NCI-H1105 (cell line): ENCODE results near the gene ABCD1.
A peak's percentile ranks its signal among the peaks of the same experiment; 100 is the strongest.

Experiments used
- DNase-seq: peaks from one replicate; lab custom pipeline; 2025; lab: John Stamatoyannopoulos, UW

The ABCD1 gene

DNA sequence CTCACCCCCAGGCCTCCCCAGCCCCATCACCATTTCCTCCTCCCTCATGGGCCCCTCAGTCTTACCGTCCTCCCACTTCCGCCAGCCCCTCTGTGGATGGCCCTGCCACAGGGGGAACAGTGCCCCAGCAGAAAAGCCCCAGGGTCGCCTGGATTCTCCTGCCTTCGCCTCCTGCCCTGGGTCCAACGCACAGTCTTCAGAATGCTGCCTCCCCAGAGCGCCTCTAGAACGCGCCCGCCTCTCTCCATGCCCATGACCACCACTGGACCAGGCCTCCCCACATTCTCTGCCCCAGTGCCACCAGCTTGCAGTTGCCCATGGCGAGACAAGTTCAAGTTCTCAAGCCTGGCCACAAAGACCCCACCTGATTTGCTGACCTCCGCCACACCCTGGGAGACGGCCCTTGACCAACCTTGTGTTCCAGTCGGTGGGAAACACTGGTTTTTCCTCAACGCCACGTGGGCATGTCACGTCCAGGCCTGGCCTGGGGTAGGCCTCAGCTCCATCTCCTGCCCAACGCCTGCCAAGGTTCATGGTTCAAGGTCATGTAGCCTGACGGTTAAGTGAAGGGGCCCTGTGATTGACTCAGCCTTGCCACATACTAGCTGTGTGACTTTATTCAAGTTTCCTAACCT, 38.8 kb downstream of the ABCD1 start:
- no peak for DNase-seq

DNA sequence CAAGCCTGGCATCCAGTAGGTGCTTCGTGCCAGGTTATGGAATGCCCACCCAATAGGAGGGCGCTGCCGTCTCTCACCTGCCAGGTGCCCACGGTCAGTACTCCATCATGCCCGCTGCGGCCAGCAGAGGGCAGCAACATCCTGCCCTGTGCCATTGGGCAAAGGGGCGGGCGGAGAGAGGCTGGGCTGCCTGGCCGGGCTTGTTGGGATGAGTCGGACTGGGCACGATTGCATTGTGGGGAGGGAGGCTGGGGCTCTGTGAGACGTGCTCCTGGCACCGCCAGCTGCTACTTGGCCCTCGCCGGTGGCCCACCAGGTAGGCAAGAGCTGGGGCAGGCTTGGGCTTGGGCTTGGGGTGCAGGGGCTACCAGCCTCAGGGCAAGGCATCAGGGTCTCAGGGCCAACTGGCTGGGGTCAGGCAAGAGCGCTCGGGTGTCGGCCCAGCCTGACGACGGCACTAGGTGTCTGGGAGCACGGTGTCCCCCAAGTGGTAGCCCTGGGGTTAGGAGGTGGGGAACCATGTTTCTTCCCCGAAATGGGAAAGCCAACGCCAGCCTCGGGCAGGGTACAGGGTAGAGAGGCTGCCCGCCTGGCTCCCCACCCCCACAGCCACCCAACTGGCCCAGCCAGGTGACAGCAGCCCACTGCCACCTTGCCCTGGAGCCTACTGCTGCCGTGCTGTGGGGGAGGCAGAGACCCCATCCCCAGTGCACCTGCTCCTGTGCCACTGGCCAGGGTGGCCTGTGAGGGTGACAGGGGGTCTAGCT, 39.5 kb downstream of the ABCD1 start, which contains the start of gene PLXNB3:
PLXNB3 (plus strand) TSS at position 261 of the 767 bp plus-strand sequence. CDS start 1,287 bp downstream, outside the sequence.
- DNase-seq, result peak; percentile 91

- DNase-seq, result no peak
Observed at GRCh38 chrX:153764786-153765137, 40.1 kb downstream of the ABCD1 start.

GRCh38 chrX:153765138-153766079, 40.8 kb downstream of the ABCD1 start:
- no peak for DNase-seq

- no peak for DNase-seq
Observed at GRCh38 chrX:153766098-153766817, 41.6 kb downstream of the ABCD1 start.

- DNase-seq, result no peak
Observed at GRCh38 chrX:153766871-153767673, 42.4 kb downstream of the ABCD1 start.

DNA sequence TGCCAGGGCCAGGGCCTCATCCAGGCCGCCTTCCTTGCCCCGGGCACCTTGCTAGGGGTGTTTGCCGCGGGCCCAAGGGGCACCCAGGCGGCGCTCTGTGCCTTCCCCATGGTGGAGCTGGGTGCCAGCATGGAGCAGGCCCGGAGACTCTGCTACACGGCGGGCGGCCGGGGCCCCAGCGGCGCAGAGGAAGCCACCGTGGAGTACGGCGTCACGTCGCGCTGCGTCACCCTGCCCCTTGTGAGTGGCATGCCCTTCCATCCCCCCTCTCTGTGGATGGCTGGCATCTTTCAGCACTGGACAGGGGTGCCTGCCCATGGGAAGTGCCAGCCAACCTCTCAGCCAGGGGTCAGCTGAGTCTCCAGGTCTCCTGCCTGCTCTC, 43.0 kb downstream of the ABCD1 start:
- no peak for DNase-seq

DNA sequence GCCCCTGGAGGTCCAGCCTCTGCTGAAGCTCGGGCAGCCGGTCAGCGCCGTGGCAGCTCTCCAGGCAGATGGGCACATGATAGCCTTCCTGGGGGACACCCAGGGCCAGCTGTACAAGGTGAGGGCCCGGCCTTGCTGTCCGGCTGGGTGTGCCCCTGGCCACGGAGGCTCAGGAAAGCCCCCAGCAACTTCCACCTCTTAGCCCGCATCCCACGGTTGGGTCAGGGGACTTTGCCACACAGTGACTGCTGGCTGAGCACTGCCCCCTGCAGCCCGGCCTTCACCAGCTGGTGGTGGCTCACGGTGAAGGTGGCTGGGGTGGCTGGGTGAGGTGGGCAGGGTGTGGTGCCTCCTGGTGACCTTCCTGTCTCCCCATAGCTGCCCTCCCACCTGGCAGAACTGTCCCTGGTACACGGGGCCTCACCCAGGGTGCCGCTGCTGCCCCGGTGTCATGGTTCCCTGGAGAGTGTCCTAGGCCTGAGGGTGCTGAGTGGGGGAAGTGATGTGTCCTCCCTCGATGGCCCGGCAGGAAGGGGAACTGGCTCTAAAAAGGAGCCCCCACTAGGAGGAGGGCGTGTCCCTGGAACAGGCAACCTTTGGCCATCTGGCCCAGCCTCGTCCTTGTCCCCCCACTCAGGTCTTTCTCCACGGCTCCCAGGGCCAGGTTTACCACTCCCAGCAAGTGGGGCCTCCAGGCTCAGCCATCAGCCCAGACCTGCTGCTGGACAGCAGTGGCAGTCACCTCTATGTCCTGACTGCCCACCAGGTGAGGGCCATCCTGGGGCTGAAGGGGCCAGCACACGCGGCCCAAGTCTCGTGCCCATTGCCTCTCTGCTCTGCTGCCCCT, 43.9 kb downstream of the ABCD1 start:
- DNase-seq, result no peak

- DNase-seq, result no peak
Observed at GRCh38 chrX:153769158-153769864, 44.7 kb downstream of the ABCD1 start.

DNA sequence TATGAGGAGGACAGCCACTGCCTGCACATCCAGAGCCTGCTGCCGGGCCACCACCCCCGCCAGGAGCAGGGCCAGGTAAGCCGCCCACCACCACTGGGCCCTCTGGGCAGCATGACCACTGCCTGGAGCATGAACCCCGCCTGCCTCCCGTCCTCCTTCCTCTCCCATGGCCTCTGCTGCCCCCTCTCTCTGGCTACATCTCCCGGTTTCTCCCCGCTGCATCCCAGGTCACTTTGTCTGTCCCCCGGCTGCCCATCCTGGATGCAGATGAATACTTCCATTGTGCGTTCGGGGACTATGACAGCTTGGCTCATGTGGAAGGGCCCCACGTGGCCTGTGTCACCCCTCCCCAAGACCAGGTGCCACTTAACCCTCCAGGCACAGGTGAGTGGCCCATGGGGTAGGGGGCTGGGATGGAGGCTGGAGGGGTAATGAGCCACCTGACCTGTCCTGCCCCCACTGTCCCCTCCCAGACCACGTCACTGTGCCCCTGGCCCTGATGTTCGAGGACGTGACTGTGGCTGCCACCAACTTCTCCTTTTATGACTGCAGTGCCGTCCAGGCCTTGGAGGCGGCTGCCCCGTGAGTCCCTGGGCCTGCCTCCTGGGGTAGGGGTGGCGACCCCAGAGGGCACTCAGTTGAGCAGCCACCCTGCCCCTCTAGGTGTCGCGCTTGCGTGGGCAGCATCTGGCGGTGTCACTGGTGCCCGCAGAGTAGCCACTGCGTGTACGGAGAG, 45.4 kb downstream of the ABCD1 start:
- DNase-seq, result no peak

GRCh38 chrX:153770601-153771414, 46.2 kb downstream of the ABCD1 start:
- DNase-seq, result no peak

DNA sequence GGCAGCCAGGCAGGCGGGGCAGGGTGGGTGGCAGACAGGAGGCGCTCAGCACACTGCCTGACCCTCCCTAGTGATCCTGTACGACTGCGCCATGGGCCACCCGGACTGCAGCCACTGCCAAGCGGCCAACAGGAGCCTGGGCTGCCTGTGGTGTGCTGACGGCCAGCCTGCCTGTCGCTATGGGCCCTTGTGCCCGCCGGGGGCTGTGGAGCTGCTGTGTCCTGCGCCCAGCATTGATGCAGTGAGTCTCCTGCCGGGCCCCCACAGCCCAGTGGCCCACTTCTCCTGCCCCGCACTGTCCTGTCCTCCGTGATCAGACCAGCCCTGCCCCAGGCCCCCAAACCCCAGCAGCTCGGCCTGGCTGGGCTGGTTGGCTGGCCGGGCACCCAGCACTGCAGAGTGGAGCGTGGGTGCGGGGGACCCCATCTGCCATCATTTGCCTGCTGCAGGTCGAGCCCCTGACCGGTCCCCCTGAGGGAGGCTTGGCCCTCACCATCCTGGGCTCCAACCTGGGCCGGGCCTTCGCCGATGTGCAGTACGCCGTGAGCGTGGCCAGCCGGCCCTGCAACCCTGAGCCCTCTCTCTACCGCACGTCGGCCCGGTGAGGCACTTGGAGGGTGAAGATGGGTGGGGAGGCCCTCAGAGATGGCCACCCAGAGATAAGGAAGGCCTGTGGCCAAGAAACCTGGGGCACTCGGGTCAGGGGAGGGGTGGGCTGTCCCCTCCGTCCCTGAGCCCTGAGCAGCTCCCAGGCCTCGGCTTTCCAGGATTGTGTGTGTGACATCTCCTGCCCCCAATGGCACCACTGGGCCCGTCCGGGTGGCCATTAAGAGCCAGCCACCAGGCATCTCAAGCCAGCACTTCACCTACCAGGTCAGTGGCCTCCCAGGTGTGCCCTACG, 47.0 kb downstream of the ABCD1 start:
- no peak for DNase-seq

GRCh38 chrX:153772316-153773217, 47.9 kb downstream of the ABCD1 start:
- DNase-seq, result no peak

DNA sequence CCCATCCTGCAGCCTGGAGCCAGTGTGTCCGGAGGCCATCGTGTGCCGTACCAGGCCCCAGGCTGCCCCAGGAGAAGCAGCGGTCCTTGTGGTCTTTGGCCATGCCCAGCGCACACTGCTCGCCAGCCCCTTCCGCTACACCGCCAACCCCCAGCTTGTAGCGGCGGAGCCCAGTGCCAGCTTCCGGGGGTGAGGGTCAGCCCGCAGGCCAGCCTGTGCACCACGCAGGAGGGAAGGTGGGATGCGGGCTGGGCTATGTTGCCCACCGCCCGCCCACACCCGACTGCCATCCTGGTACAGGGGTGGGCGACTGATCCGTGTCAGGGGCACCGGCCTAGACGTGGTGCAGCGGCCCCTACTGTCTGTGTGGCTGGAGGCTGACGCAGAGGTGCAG, 48.6 kb downstream of the ABCD1 start:
- DNase-seq, result no peak

GRCh38 chrX:153773741-153774575, 49.3 kb downstream of the ABCD1 start:
- no peak for DNase-seq
